ENCODE data around the gene KLK13. TPM values are rescaled to one million over a fixed set of nuclear protein-coding genes. Genes with fewer than 3 reads are reported as not detected.

KLK13 gene
- polyA plus RNA-seq: not detected

DNA sequence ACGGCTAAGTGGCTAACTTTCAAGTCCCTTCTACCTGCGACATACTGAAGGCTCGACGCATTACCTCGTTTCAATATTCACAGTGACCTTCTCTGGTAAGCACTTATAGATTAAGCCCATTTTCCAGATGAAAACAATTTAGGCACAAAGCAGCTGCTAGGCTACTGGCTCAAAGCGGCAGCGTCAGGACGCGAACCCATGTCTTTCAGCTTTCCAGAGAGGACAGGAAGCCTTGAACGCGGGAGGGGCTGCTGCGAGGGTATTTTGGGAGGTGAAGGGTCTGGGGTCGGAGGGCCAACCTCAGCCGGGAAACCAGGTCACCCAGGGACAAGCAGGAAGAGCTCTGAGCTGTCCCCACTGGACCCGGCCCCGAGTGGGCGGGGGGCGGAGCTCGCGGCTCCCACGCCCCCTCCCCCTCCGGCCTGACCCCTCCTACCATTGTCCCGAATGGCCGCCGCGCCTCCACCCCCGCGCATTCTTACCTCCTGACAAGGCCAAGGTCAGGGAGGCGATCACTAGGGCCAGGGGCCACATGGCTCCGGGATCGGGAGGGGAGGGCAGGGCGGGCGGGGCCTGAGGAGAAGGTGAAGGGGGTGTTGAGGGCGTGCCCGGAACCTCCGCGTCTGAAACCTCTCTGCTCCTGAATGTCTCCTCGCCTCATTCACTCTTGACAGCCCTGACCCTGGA is at the start of gene KLK13:
TSS of gene KLK13 (minus strand) at position 559 of the 687 bp plus-strand sequence. CDS start at position 534, 25 bp downstream.
- peak within 1 kb of the TSS; percentile 67 to 84 (median 76) for H3K4me3 Mint-ChIP-seq
- peaks cover 0 to 6% (median 4%) of the 10 kb centered on the region in 3 donors for H3K36me3 Mint-ChIP-seq
- no peak for DNase-seq
- no peaks in the 10 kb centered on the region for H3K9me3 Mint-ChIP-seq
- peaks cover 13 to 25% (median 14%) of the 10 kb centered on the region in 3 donors for H3K27me3 Mint-ChIP-seq (ENCODE audit: low read depth in 3 of 3)
- peak within 1 kb of the TSS in 1 of 6 donors; percentile 50 for H3K27ac Mint-ChIP-seq
- H3K4me1 Mint-ChIP-seq: peaks cover 5 to 6% of the 10 kb centered on the region in 2 donors

GRCh38 chr19:51114087-51114729 is 49.3 kb upstream of the KLK13 start:
- Mint-ChIP-seq H3K4me1 (peaks cover 9 to 12% of the 10 kb centered on the region in 2 donors), H3K36me3 (no peaks in the 10 kb centered on the region), H3K27me3 (ENCODE audit: low read depth in 3 of 3) (peaks cover 0 to 4% (median 2%) of the 10 kb centered on the region in 3 donors), H3K4me3 (peak overlapping the region in 4 of 5 donors; percentile 54 to 66 (median 59)), H3K9me3 (no peaks in the 10 kb centered on the region), H3K27ac (peak overlapping the region; percentile 28 to 88 (median 76))
- DNase-seq: peak in 1 of 3 donors; percentile 46

- Mint-ChIP-seq H3K27me3 (ENCODE audit: low read depth in 3 of 3) (peaks cover 7 to 11% (median 10%) of the 10 kb centered on the region in 3 donors), H3K36me3 (no peaks in the 10 kb centered on the region), H3K9me3 (no peaks in the 10 kb centered on the region), H3K4me3 (no peak overlapping the region), H3K4me1 (peaks cover 24 to 31% of the 10 kb centered on the region in 2 donors), H3K27ac (no peak overlapping the region)
- no peak for DNase-seq
These were observed 46.7 kb upstream of the KLK13 start for GRCh38 chr19:51111606-51112005.

- peaks cover 7 to 10% (median 10%) of the 10 kb centered on the region in 3 donors for H3K27me3 Mint-ChIP-seq (ENCODE audit: low read depth in 3 of 3)
- H3K9me3 Mint-ChIP-seq: no peaks in the 10 kb centered on the region
- H3K36me3 Mint-ChIP-seq: peaks cover 0 to 3% (median 0%) of the 10 kb centered on the region in 3 donors
- no peak for DNase-seq
- H3K4me3 Mint-ChIP-seq: no peak overlapping the region
- H3K27ac Mint-ChIP-seq: peak overlapping the region in 1 of 6 donors; percentile 79
- peaks cover 34 to 38% of the 10 kb centered on the region in 2 donors for H3K4me1 Mint-ChIP-seq
These were observed 45.7 kb upstream of the KLK13 start for GRCh38 chr19:51110666-51110971.

GRCh38 chr19:51108805-51109146 is 43.9 kb upstream of the KLK13 start:
- Mint-ChIP-seq H3K27me3 (ENCODE audit: low read depth in 3 of 3) (peaks cover 7 to 10% (median 8%) of the 10 kb centered on the region in 3 donors), H3K36me3 (peaks cover 3% of the 10 kb centered on the region in 3 donors), H3K9me3 (no peaks in the 10 kb centered on the region), H3K4me3 (peak overlapping the region; percentile 97 to 99 (median 98)), H3K27ac (peak overlapping the region; percentile 94 to 99 (median 98)), H3K4me1 (peaks cover 46 to 50% of the 10 kb centered on the region in 2 donors)
- DNase-seq: no peak

DNA sequence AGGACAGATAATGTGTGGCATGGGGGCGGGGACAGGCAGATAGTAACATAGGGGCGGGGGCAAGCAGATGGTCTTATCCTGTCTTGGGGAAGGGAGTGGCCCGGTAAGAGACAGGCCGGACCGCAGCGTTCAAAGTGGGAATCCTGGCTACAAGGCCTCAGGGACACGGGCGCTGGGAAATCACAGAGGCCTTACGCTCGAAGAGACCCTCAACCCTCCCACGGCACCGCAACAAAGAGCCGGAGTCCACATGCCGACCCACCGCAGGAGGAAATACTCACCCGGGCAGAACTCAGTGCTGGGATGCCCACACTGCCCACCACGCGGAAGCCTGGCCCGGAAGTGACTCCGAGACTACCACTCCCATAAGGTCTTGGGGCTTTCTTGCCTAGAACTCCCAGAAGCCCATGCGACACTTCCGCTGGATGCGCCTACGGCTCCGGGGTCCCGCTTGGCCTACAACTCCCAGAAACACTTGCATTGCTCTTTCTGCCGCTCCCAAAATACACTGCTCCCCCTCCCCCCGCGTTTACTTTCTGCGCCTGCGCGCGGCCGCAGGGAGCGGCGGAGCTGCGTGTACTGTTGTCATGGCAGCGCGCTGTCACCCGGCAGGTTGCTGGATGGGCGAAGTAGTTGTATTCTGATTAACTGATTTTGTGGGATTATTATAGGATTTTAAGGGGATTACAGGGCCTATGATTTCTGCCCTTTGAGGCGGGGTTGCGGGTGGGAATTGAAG is 43.3 kb upstream of the KLK13 start, which contains the start of gene CTU1:
TSS of gene CTU1 (minus strand) at position 344 of the 739 bp plus-strand sequence. CDS start 3,840 bp downstream, outside the sequence.
- Mint-ChIP-seq H3K9me3 (no peaks in the 10 kb centered on the region), H3K27ac (peak within 1 kb of the TSS; percentile 94 to 99 (median 98)), H3K4me3 (peak within 1 kb of the TSS; percentile 97 to 99 (median 98)), H3K27me3 (ENCODE audit: low read depth in 3 of 3) (peaks cover 7 to 10% (median 8%) of the 10 kb centered on the region in 3 donors), H3K4me1 (peaks cover 52% of the 10 kb centered on the region in 2 donors), H3K36me3 (peaks cover 3% of the 10 kb centered on the region in 3 donors)
- DNase-seq: peak; percentile 97 to 99 (median 98)

DNA sequence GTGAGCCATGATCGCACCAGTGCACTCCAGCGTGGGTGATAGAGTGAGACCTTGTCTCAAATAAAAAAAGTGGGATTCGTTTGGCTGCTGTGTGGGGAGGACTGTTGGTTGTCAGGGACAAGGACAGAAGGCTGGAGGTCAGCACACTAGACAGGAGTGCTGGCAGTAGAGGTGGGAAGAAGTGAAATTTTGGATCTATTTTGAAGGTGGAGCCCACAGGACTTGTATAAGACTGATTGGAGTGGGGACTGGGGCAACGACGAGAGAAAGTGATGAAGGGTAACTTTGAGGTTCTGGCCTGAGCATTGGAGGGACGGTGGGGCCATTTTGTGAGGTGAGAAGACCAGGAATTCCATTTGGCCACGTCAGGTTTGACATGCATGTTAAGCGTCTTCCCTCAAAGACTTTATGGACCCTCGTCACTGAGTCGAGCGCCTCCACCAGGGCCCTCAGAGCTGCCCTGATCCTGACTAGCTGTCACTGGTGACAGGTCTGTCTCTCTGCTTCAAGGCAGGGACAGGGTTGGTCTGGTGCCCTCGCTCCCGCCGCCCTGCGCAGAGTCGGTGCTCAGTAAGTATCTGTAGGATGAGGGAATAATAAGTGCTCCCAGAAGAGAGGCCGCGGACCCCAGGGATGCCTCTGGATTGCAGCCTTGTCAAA is 42.6 kb upstream of the KLK13 start:
- no peak for DNase-seq
- Mint-ChIP-seq H3K27me3 (ENCODE audit: low read depth in 3 of 3) (peaks cover 7 to 10% (median 8%) of the 10 kb centered on the region in 3 donors), H3K4me3 (peak overlapping the region; percentile 97 to 99 (median 98)), H3K9me3 (no peaks in the 10 kb centered on the region), H3K36me3 (peaks cover 3 to 7% (median 7%) of the 10 kb centered on the region in 3 donors), H3K27ac (peak overlapping the region; percentile 94 to 99 (median 98)), H3K4me1 (peaks cover 55 to 59% of the 10 kb centered on the region in 2 donors)

GRCh38 chr19:51103926-51104341 is 39.0 kb upstream of the KLK13 start:
- no peak for DNase-seq
- peaks cover 3 to 19% (median 12%) of the 10 kb centered on the region in 3 donors for H3K36me3 Mint-ChIP-seq
- H3K27ac Mint-ChIP-seq: no peak overlapping the region
- no peak overlapping the region for H3K4me3 Mint-ChIP-seq
- peaks cover 54 to 83% of the 10 kb centered on the region in 2 donors for H3K4me1 Mint-ChIP-seq
- H3K9me3 Mint-ChIP-seq: no peaks in the 10 kb centered on the region
- H3K27me3 Mint-ChIP-seq (ENCODE audit: low read depth in 3 of 3): peaks cover 7 to 8% (median 8%) of the 10 kb centered on the region in 3 donors

GRCh38 chr19:51102991-51103390 is 38.1 kb upstream of the KLK13 start:
- Mint-ChIP-seq H3K27me3 (ENCODE audit: low read depth in 3 of 3) (peaks cover under 1 to 2% (median 2%) of the 10 kb centered on the region in 3 donors), H3K36me3 (peaks cover 3 to 19% (median 12%) of the 10 kb centered on the region in 3 donors), H3K9me3 (no peaks in the 10 kb centered on the region), H3K4me1 (peaks cover 45 to 73% of the 10 kb centered on the region in 2 donors), H3K4me3 (no peak overlapping the region), H3K27ac (peak overlapping the region in 4 of 6 donors; percentile 29 to 71 (median 56))
- DNase-seq: no peak

DNA sequence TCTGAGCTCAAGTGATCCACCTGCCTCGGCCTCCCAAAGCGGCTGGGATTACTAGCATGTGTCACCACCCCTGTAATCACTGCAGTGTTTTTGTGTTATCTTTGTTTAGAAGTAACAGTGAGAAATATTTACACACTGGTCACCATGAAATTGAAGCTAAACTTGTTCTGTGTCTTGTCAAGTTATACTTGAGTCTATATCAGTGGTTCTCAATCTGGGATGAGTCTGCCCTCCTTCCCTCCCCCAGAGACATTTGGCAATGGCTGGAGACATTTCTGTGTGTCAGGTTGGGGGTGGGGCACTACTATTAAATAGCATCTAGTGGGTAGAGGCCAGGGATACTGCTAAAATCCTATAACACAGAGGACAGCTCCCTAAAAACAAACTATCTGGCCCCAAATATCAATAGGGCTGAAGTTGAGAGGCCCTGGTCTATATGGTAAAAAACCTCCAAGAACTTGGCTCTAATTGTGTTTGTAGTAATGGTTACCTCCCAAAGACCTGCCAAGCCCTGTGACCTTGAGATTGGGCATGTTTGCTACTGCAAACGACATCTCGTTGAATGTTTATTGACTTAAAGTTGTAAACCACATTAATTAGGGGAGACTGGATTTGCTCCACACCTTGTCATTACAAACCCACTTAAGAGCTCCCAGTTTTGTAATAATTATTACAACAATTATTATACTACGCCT is 36.4 kb upstream of the KLK13 start:
- H3K36me3 Mint-ChIP-seq: peaks cover 3 to 19% (median 12%) of the 10 kb centered on the region in 3 donors
- H3K27ac Mint-ChIP-seq: peak overlapping the region; percentile 7 to 69 (median 42)
- no peaks in the 10 kb centered on the region for H3K27me3 Mint-ChIP-seq (ENCODE audit: low read depth in 3 of 3)
- no peak overlapping the region for H3K4me3 Mint-ChIP-seq
- peaks cover 44 to 68% of the 10 kb centered on the region in 2 donors for H3K4me1 Mint-ChIP-seq
- DNase-seq: no peak
- no peaks in the 10 kb centered on the region for H3K9me3 Mint-ChIP-seq

DNA sequence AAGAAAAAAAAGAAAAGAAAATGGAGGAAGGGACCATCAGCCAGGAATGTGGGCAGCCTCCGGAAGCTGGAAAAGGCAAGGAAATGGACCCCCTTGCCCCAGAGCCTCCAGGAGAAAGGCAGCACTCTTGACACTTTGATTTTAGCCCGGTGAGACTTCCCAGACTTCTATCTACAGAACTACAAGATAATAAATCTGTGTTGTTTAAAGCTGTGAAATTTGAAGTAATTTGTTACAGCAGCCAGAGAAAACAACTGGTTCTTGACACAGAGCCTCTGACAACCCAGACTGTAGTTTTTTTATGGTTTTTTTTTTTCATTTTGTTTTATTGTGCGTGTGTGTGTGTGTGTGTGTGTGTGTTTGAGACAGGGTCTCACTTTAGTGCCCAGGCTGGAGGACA is 35.7 kb upstream of the KLK13 start:
- no peaks in the 10 kb centered on the region for H3K9me3 Mint-ChIP-seq
- peaks cover 40 to 61% of the 10 kb centered on the region in 2 donors for H3K4me1 Mint-ChIP-seq
- no peaks in the 10 kb centered on the region for H3K27me3 Mint-ChIP-seq (ENCODE audit: low read depth in 3 of 3)
- peak overlapping the region in 4 of 6 donors; percentile 29 to 69 (median 52) for H3K27ac Mint-ChIP-seq
- no peak for DNase-seq
- peaks cover 3 to 16% (median 12%) of the 10 kb centered on the region in 3 donors for H3K36me3 Mint-ChIP-seq
- no peak overlapping the region for H3K4me3 Mint-ChIP-seq

GRCh38 chr19:51099047-51099382 is 34.1 kb upstream of the KLK13 start:
- Mint-ChIP-seq H3K27me3 (ENCODE audit: low read depth in 3 of 3) (no peaks in the 10 kb centered on the region), H3K9me3 (no peaks in the 10 kb centered on the region), H3K4me3 (peak overlapping the region in 3 of 5 donors; percentile 20 to 54 (median 30)), H3K4me1 (peaks cover 31 to 49% of the 10 kb centered on the region in 2 donors), H3K27ac (peak overlapping the region; percentile 12 to 74 (median 51)), H3K36me3 (peaks cover 4 to 16% (median 9%) of the 10 kb centered on the region in 3 donors)
- DNase-seq: no peak
